ENCODE results near the gene XRCC3. TPM values are rescaled to one million over a fixed set of nuclear protein-coding genes. Genes with fewer than 3 reads are reported as not detected.

Gene XRCC3
- total RNA-seq, 1 experiment from 2014 or later: 61.3 TPM

- Histone ChIP-seq H4K20me1 (ENCODE audit: low read length) (peaks cover 8% of the 10 kb centered on the region; the same call in 1 of the 2 replicates), H3K4me3 (ENCODE audit: low read length) (no peak overlapping the region), H2AFZ (ENCODE audit: low read length) (no peak overlapping the region), H3K27ac (ENCODE audit: low read length) (no peak overlapping the region), H3F3A (ENCODE audit: low read length, unreplicated experiment) (peaks cover 6% of the 10 kb centered on the region), H3K36me3 (ENCODE audit: low read depth, low read length) (peaks cover 28% of the 10 kb centered on the region; the same call in 1 of the 2 replicates), H3K79me2 (ENCODE audit: low read length) (no peaks in the 10 kb centered on the region), H3K27me3 (ENCODE audit: low read length) (no peaks in the 10 kb centered on the region), H3K4me1 (ENCODE audit: insufficient read depth, low read length) (no peaks in the 10 kb centered on the region), H3K4me2 (ENCODE audit: low read length) (no peak overlapping the region), H3K9me3 (ENCODE audit: low read length) (no peaks in the 10 kb centered on the region), H3K9me2 (replicated peaks; ENCODE audit: low read length) (no peaks in the 10 kb centered on the region), H3K9ac (ENCODE audit: low read length) (no peak overlapping the region)
- CTCF ChIA-PET: no interaction called here
- DNase-seq (no peak), ATAC-seq (no peak)
- no TSS peak for BruUV-seq (replicated peaks)
- TF ChIP-seq EZH2 (IDR thresholded peaks at IDR 0.05; ENCODE audit: low read length, unreplicated experiment): no peak
- TF ChIP-seq EZH2phosphoT487 (IDR thresholded peaks at IDR 0.05; ENCODE audit: borderline replicate concordance, low read length): no peak
- TF ChIP-seq CTCF (conservative IDR thresholded peaks at IDR 0.05; ENCODE audit: low read depth, low read length): no peak
- POLR2A ChIA-PET (ENCODE audit: unreplicated experiment): interaction anchor here (0.7 kb wide), 1 partner anchor 141 kb away, joined by 3 read pairs; no protein-coding TSS in a partner anchor
- intact Hi-C loops (cut with micrococcal nuclease): no loop called here
Measured at GRCh38 chr14:103699261-103699661, 16.0 kb downstream of the XRCC3 start.

- intact Hi-C loops (cut with micrococcal nuclease): no loop called here
- peak; percentile 3; the same call in 1 of the 2 replicates for ATAC-seq
- no peak overlapping the region for H3K4me3 ChIP-seq (ENCODE audit: low read length)
- H4K20me1 ChIP-seq (ENCODE audit: low read length): peaks cover 8% of the 10 kb centered on the region; the same call in 1 of the 2 replicates
- DNase-seq: peak; percentile 28
- peaks cover 4% of the 10 kb centered on the region; the same call in 1 of the 2 replicates for H3K4me1 ChIP-seq (ENCODE audit: insufficient read depth, low read length)
- no peak for TF ChIP-seq CTCF (conservative IDR thresholded peaks at IDR 0.05; ENCODE audit: low read depth, low read length)
- TF ChIP-seq EZH2 (IDR thresholded peaks at IDR 0.05; ENCODE audit: low read length, unreplicated experiment): no peak
- no peak for TF ChIP-seq EZH2phosphoT487 (IDR thresholded peaks at IDR 0.05; ENCODE audit: borderline replicate concordance, low read length)
- no peak overlapping the region for H3K27ac ChIP-seq (ENCODE audit: low read length)
- H3K9ac ChIP-seq (ENCODE audit: low read length): no peak overlapping the region
- no peaks in the 10 kb centered on the region for H3K79me2 ChIP-seq (ENCODE audit: low read length)
- BruUV-seq (replicated peaks): no TSS peak
- H3K27me3 ChIP-seq (ENCODE audit: low read length): no peaks in the 10 kb centered on the region
- CTCF ChIA-PET: no interaction called here
- POLR2A ChIA-PET (ENCODE audit: unreplicated experiment): interaction anchor here (0.7 kb wide), 1 partner anchor 140 kb away, joined by 3 read pairs; no protein-coding TSS in a partner anchor
- peaks cover 6% of the 10 kb centered on the region for H3F3A ChIP-seq (ENCODE audit: low read length, unreplicated experiment)
- no peaks in the 10 kb centered on the region for H3K9me2 ChIP-seq (replicated peaks; ENCODE audit: low read length)
- no peak overlapping the region for H2AFZ ChIP-seq (ENCODE audit: low read length)
- no peaks in the 10 kb centered on the region for H3K9me3 ChIP-seq (ENCODE audit: low read length)
- H3K4me2 ChIP-seq (ENCODE audit: low read length): no peak overlapping the region
- H3K36me3 ChIP-seq (ENCODE audit: low read depth, low read length): peaks cover 34% of the 10 kb centered on the region; the same call in 1 of the 2 replicates
Measured at GRCh38 chr14:103698380-103699260, 16.6 kb downstream of the XRCC3 start.
